GM23338 (cell line): ENCODE results near the gene AKAP8L. TPM values are rescaled to one million over a fixed set of nuclear protein-coding genes. Genes with fewer than 3 reads are reported as not detected.

Experiments used
- CTCF ChIP-seq, 2 experiments: fragments of 200-600 bp in 1 of 2; sonication (generic) in 1 of 2; conservative IDR thresholded peaks; 2 replicates each; pipeline versions ENCODE4 v1.5.1 to v1.6.1; 2016 to 2017; ENCODE audit warnings: antibody characterized with exemption in 2 of 2, low read depth in 2 of 2, mild to moderate bottlenecking in 2 of 2, moderate library complexity in 1 of 2
- EZH2 ChIP-seq: fragments of 200-600 bp; sonication (generic); IDR thresholded peaks from one replicate; pipeline ENCODE4 v1.8.0; 2017; ENCODE audit warnings: antibody characterized with exemption, mild to moderate bottlenecking, low read depth; ENCODE audit not compliant: unreplicated experiment
- JUNB ChIP-seq: IDR thresholded peaks from one replicate; pipeline ENCODE4 v1.6.1; 2016; ENCODE audit warnings: antibody characterized with exemption; ENCODE audit not compliant: unreplicated experiment
- NANOG ChIP-seq: IDR thresholded peaks from 2 replicates; pipeline ENCODE4 v1.6.1; 2016; ENCODE audit warnings: antibody characterized with exemption, borderline replicate concordance
- POLR2AphosphoS5 ChIP-seq: IDR thresholded peaks from 2 replicates; pipeline ENCODE4 v1.6.1; 2016; ENCODE audit warnings: antibody characterized with exemption, low read depth
- REST ChIP-seq: IDR thresholded peaks from one replicate; pipeline ENCODE4 v1.6.1; 2018; ENCODE audit warnings: antibody characterized with exemption; ENCODE audit not compliant: unreplicated experiment
- STAT1 ChIP-seq: IDR thresholded peaks from one replicate; pipeline ENCODE4 v1.6.1; 2016; ENCODE audit warnings: antibody characterized with exemption; ENCODE audit not compliant: unreplicated experiment
- ZNF462 ChIP-seq: fragments of 250-450 bp; sonication (Bioruptor Pico); IDR thresholded peaks from 2 replicates; pipeline ENCODE4 v1.5.0; 2020; ENCODE audit warnings: mild to moderate bottlenecking, moderate library complexity
- polyA plus RNA-seq: library from polyadenylated mRNA; unstranded; fragments of >200 nt; fragmentation: Nextera tagmentation; extraction: Ambion mirVana; gene quantifications from 2 replicates; pipeline ENCODE4 v1.2.1, GENCODE V29; 2016
- total RNA-seq: library from RNA; depleted of rRNA; stranded (reverse); fragments of >200 nt; shearing (Covaris generic); gene quantifications from 2 replicates; pipeline ENCODE4 v1.2.3, GENCODE V29; 2014

Gene AKAP8L
- total and polyA plus RNA-seq, 2 experiments from 2014 or later = 78.8 to 165 TPM

- TF ChIP-seq ZNF462 = no peak
- TF ChIP-seq STAT1 = no peak
- no peak for TF ChIP-seq NANOG
- no peak for TF ChIP-seq REST
- no peak for TF ChIP-seq POLR2AphosphoS5
- TF ChIP-seq JUNB = no peak
- TF ChIP-seq CTCF (conservative IDR thresholded peaks at IDR 0.05; ENCODE audit: low read depth in 2 of 2) = no peak
- no peak for TF ChIP-seq EZH2
Observed at GRCh38 chr19:15371119-15371518, 47.7 kb downstream of the AKAP8L start (continued).
